K562 treated with DMSO at 1 percent for 12 hours (cell line): ENCODE measurements around the gene ASTL. TPM values are rescaled to one million over a fixed set of nuclear protein-coding genes. Genes with fewer than 3 reads are reported as not detected.

Experiments
- total RNA-seq: library from RNA; unstranded; fragments of 300-600 nt; gene quantifications from 2 replicates; pipeline ENCODE4 v1.2.3, GENCODE V29; 2022; ENCODE audit not compliant: insufficient read depth

ASTL gene
- total RNA-seq = not detected in 2 replicates

GRCh38 chr2:96138179-96139145, at the start of gene ASTL:
TSS of gene ASTL (minus strand) at chr2:96138502. CDS start at chr2:96138436, 66 bp downstream.

GRCh38 chr2:96145036-96145847, 6.9 kb upstream of the ASTL start, which contains the start of gene DUSP2:
TSS of gene DUSP2 (minus strand) at chr2:96145440. CDS start at chr2:96145354, 86 bp downstream.

GRCh38 chr2:96116424-96116878, 21.9 kb downstream of the ASTL start, which contains the start of gene ADRA2B:
TSS of gene ADRA2B (minus strand) at chr2:96116571. CDS start at chr2:96116149, 422 bp downstream.

Other genes starting within 250 kb of the ASTL start
- gene ANKRD36C, start 146.7 kb downstream of the ASTL start, total RNA-seq = 1.6 and 6.1 TPM in 2 replicates
- 0.50 and 1.2 TPM in 2 replicates for gene GPAT2, start 103.6 kb downstream of the ASTL start, total RNA-seq
- not detected in 2 replicates for gene ADRA2B, start 21.9 kb downstream of the ASTL start, total RNA-seq
- 0.52 TPM in 1 of 2 replicates, not detected in the other for gene DUSP2, start 6.9 kb upstream of the ASTL start, total RNA-seq
- 50.2 and 102 TPM in 2 replicates for gene STARD7, start 70.3 kb upstream of the ASTL start, total RNA-seq
- gene TMEM127, start 127.5 kb upstream of the ASTL start, total RNA-seq = 14.7 and 33.1 TPM in 2 replicates
- gene CIAO1, start 127.7 kb upstream of the ASTL start, total RNA-seq = 62.3 and 104 TPM in 2 replicates
- gene SNRNP200, start 167.0 kb upstream of the ASTL start, total RNA-seq = 112 and 218 TPM in 2 replicates
- 2.5 and 3.7 TPM in 2 replicates for gene ITPRIPL1, start 186.8 kb upstream of the ASTL start, total RNA-seq
- gene NCAPH, start 197.3 kb upstream of the ASTL start, total RNA-seq = 50.6 and 69.9 TPM in 2 replicates